K562 (cell line): ENCODE results near the gene GLB1L. TPM values are rescaled to one million over a fixed set of nuclear protein-coding genes. Genes with fewer than 3 reads are reported as not detected.

Source experiments
- AFF1 ChIP-seq, 2 experiments: fragments of 450-650 bp; IDR thresholded peaks; 2 replicates each; pipeline ENCODE4 v1.6.1; 2018; ENCODE audit warnings: mild to moderate bottlenecking in 2 of 2, low read depth in 1 of 2; ENCODE audit not compliant: partially characterized antibody in 2 of 2
- ATF4 ChIP-seq: fragments of 450-650 bp; formaldehyde crosslinking; IDR thresholded peaks from 2 replicates; pipeline ENCODE4 v1.4.0; 2022; ENCODE audit warnings: mild to moderate bottlenecking, moderate library complexity
- CREB1 ChIP-seq, 2 experiments: sonication (generic) in 1 of 2; formaldehyde crosslinking in 1 of 2; IDR thresholded peaks; 2 replicates each; pipeline versions ENCODE4 v1.6.1 to v1.8.0; 2012 to 2022; ENCODE audit warnings: inconsistent platforms in 1 of 2, mild to moderate bottlenecking in 1 of 2, missing genetic modification reagents in 1 of 2, moderate library complexity in 1 of 2
- E2F8 ChIP-seq: fragments of 450-650 bp; IDR thresholded peaks from 2 replicates; pipeline ENCODE4 v1.7.1; 2018; ENCODE audit warnings: mild to moderate bottlenecking, low read depth; ENCODE audit not compliant: partially characterized antibody
- ETS1 ChIP-seq: conservative IDR thresholded peaks from 2 replicates; pipeline ENCODE4 v1.6.1; 2011; ENCODE audit warnings: low read depth, mild to moderate bottlenecking, low read length; ENCODE audit not compliant: control insufficient read depth
- FOSL1 ChIP-seq: fragments of 200-800 bp; sonication (Bioruptor generic); conservative IDR thresholded peaks from 2 replicates; pipeline ENCODE4 v1.6.1; 2016; ENCODE audit warnings: missing genetic modification characterization, missing compliant biosample characterization
- JUND ChIP-seq, 2 experiments: IDR thresholded peaks; 2 replicates in 1 of 2; 3 replicates in 1 of 2; pipeline ENCODE4 v1.6.1; 2011; ENCODE audit warnings: borderline replicate concordance in 2 of 2, low read depth in 2 of 2, low read length in 2 of 2, improper control_type of control experiment in 1 of 2, missing biosample characterization in 1 of 2, missing genetic modification characterization in 1 of 2, missing genetic modification reagents in 1 of 2
- KHSRP ChIP-seq: fragments of 450-650 bp; IDR thresholded peaks from 2 replicates; pipeline ENCODE4 v1.6.1; 2017
- MAFK ChIP-seq: IDR thresholded peaks from 2 replicates; pipeline ENCODE4 v1.6.1; 2011; ENCODE audit warnings: low read length, improper control_type of control experiment
- MBD2 ChIP-seq: sonication (generic); IDR thresholded peaks from 2 replicates; pipeline ENCODE4 v1.6.1; 2016; ENCODE audit warnings: low read depth, borderline replicate concordance
- MEIS2 ChIP-seq: fragments of 450-650 bp; IDR thresholded peaks from 2 replicates; pipeline ENCODE4 v1.6.1; 2014; ENCODE audit warnings: mild to moderate bottlenecking; ENCODE audit not compliant: partially characterized antibody
- NBN ChIP-seq: fragments of 450-650 bp; IDR thresholded peaks from 2 replicates; pipeline ENCODE4 v1.6.1; 2016; ENCODE audit warnings: low read depth, mild to moderate bottlenecking
- SREBF2 ChIP-seq: sonication (generic); formaldehyde crosslinking; IDR thresholded peaks from 2 replicates; pipeline ENCODE4 v1.4.0; 2020; ENCODE audit warnings: mild to moderate bottlenecking, missing genetic modification reagents
- YY1 ChIP-seq, 3 experiments: IDR thresholded peaks; 2 replicates each; pipeline ENCODE4 v1.6.1; 2011; ENCODE audit warnings: low read length in 2 of 3, mild to moderate bottlenecking in 2 of 3, moderate library complexity in 2 of 3, borderline replicate concordance in 1 of 3, control low read depth in 1 of 3, low read depth in 1 of 3; ENCODE audit not compliant: insufficient read depth in 3 of 3, insufficient replicate concordance in 2 of 3, control insufficient read depth in 1 of 3, insufficient read length in 1 of 3; ENCODE audit errors: extremely low read depth in 1 of 3
- ZFPM2 ChIP-seq: fragments of 250-450 bp; sonication (Bioruptor Pico); IDR thresholded peaks from 2 replicates; pipeline ENCODE4 v1.5.1; 2022; ENCODE audit warnings: mild to moderate bottlenecking
- polyA plus RNA-seq, 8 experiments: library from polyadenylated mRNA; depleted of rRNA in 4 of 8; stranded (reverse) in 5 of 8; unstranded in 3 of 8; fragments of >200 nt; fragmentation: Nextera tagmentation in 2 of 8; fragmentation: Illumina TruSeq in 1 of 8; extraction: Ambion mirVana in 2 of 8; extraction: Trizol in 1 of 8; gene quantifications; 2 replicates each; pipeline versions ENCODE4 v1.2.1 to v1.2.3, GENCODE V29; 2011 to 2014; ENCODE audit warnings: inconsistent platforms in 1 of 8, missing spikeins in 1 of 8
- total RNA-seq, 7 experiments: library from RNA; depleted of rRNA in 6 of 7; stranded (reverse); fragments of >200 nt in 6 of 7; fragmentation: Illumina TruSeq in 2 of 7; extraction: Trizol in 2 of 7; gene quantifications; 2 replicates each; pipeline versions ENCODE4 v1.2.1 to v1.2.3, GENCODE V29; 2011 to 2021; ENCODE audit warnings: low replicate concordance in 1 of 7

The GLB1L gene
- total and polyA plus RNA-seq, 9 of the 15 experiments (the other 6 are each of a cell fraction or from before 2014, with no cell fraction given): 0.42 to 2.9 (median 2.5) TPM

- TF ChIP-seq AFF1 (IDR thresholded peaks at IDR 0.05; ENCODE audit: low read depth in 1 of 2, partially characterized antibody in 2 of 2): peak in 1 of 2 experiments; percentile 95
- TF ChIP-seq MEIS2: peak; percentile 90
- TF ChIP-seq ZFPM2 (CRISPR knock-in tag): no peak
- no peak for TF ChIP-seq SREBF2
- peak in 2 of 3 experiments; percentile 51 to 75 for TF ChIP-seq YY1 (IDR thresholded peaks at IDR 0.05; ENCODE audit: borderline replicate concordance in 1 of 3, control insufficient read depth in 1 of 3, extremely low read depth in 1 of 3, insufficient read depth in 3 of 3, insufficient read length in 1 of 3, insufficient replicate concordance in 2 of 3, low read depth in 1 of 3, low read length in 2 of 3)
- no peak for TF ChIP-seq NBN
- peak; percentile 30; the same call in 1 of the 2 replicates for TF ChIP-seq JUND (IDR thresholded peaks at IDR 0.05; ENCODE audit: borderline replicate concordance, low read depth, low read length)
- TF ChIP-seq JUND (tag; IDR thresholded peaks at IDR 0.05; ENCODE audit: borderline replicate concordance, low read depth, low read length): no peak; the same call in 2 of the 3 replicates
- TF ChIP-seq FOSL1: no peak
- TF ChIP-seq KHSRP: no peak
- TF ChIP-seq MBD2: peak; percentile 82; the same call in 1 of the 2 replicates
- TF ChIP-seq ATF4 (CRISPR knock-in tag): no peak
- TF ChIP-seq ETS1: peak; percentile 97
- no peak for TF ChIP-seq E2F8
- no peak for TF ChIP-seq CREB1 (IDR thresholded peaks at IDR 0.05)
- peak; percentile 7; the same call in 1 of the 2 replicates for TF ChIP-seq CREB1 (CRISPR knock-in tag; IDR thresholded peaks at IDR 0.05)
- no peak for TF ChIP-seq MAFK
These were observed 40.7 kb upstream of the GLB1L start (continued) for GRCh38 chr2:219285894-219286425.
